NCI-H524 treated with DMSO at 0.1 percent for 48 hours (cell line): Measurements from ENCODE around the gene MARK1.
"Not testable (repeated sequence)": the region's sequence is repeated elsewhere in the genome, so short reads cannot be mapped to it uniquely, and the experiment has no call there.

ENCODE experiments used
- DNase-seq: peaks from one replicate; lab custom pipeline; 2025; lab: John Stamatoyannopoulos, UW

The MARK1 gene

DNA sequence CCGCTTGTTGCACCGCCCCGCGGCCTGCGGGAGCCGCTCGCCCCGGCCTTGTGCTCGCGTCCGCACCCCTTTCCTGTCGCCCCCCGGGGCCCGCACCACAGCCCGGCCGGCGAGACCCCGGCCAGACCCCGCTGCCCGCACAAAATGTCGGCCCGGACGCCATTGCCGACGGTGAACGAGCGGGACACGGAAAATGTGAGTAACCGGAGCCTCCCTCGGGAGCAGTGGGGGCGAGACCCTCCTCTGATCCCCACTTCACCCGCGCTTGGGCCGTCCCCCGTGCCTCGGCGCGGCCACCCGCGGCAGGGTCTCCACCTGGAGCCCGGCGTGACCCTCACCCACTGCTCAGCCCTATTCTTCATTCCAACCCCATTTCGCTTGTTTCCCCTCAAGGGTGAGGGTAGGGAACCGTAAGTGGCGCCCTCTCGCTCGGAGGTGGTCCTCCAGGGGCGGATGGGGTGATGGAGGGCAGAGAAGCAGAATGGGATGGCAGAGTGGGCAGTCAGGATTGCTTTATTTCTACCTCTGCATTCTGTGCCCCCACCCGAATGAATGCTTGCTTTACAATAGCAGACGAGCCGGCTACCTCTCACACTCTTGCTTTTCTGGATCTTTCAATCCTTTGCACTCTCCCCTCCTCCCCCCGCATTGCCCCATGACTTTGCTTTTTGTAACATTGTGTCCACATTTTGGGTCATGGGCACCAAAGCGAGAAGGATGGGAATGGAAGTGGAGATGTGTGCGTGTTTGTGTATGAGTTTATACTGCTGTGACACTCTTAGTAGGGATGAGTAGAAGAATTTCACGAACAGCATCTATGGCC is 954 bp downstream of the MARK1 start:
- no peak for DNase-seq

DNA sequence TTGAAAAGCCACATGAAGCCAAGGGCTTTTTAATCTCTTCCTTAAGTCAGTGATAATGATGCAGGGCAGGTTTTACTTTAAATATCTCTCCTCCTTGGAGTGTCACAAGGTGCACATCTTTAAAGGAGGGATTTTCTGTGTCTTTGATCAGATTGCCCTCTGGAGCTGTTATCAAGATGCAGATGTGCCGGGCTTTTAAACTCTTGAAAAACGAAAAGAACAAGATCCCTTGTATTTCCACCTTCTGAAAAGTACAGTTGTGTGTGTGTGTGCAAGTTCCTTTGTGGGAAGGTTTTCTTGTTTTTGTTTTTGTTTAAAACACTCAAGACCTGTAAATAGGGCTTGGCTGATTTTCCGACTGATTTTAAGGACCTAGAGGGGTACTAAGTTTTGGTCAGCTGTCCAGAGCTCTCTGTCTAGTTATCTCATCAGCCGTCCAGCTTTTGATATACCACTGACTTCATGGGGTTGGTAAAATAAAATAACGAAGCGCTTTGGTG is 1.6 kb downstream of the MARK1 start:
- no peak for DNase-seq

DNA sequence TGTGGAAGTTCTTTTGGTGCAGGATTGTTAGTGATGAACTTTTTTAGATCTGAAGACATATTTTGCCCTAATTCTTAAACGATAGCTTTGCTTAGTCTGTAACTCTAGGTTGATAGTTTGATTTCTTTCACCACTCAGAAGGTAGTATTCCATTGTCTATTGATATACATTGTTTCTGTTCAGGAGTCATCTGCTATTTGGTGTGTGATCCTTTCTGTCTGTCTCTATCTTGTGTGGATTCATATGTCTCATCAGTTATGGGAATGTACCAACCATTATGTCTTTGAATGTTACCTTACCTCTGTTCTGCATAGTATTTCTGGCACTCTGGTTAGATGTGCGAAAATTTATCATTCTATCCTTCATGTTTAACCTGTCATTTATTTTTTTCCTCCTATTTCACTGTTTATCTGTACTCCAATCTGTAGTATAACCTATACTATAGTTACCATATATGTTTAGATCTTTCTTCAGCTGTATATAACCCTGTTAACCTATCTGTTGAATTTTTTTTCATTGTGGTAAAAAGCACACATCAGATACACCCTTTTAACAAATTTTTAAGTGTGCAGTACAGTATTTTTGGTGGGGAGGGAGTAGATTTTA is 5.7 kb downstream of the MARK1 start:
- no peak for DNase-seq

DNA sequence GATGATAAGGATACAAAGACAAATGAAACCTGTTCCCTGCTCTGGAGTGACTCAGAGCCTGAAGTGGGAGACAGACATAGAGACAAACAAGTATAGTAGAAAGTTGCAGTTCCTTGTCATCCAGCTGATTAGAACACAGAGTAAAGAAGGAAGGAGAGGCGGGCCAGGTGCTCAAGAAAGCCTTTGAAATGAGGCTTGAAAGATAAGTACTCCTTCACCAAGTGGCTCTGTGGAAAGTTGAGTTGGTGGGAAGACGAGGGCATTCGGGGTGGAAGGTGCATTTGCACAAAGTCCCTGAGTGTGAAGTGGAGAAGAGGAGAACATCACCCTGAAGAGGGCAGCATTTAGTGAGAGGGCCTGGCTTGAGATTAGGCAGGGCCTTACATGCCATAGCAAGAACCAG is 17.0 kb downstream of the MARK1 start:
- DNase-seq, result no peak

DNA sequence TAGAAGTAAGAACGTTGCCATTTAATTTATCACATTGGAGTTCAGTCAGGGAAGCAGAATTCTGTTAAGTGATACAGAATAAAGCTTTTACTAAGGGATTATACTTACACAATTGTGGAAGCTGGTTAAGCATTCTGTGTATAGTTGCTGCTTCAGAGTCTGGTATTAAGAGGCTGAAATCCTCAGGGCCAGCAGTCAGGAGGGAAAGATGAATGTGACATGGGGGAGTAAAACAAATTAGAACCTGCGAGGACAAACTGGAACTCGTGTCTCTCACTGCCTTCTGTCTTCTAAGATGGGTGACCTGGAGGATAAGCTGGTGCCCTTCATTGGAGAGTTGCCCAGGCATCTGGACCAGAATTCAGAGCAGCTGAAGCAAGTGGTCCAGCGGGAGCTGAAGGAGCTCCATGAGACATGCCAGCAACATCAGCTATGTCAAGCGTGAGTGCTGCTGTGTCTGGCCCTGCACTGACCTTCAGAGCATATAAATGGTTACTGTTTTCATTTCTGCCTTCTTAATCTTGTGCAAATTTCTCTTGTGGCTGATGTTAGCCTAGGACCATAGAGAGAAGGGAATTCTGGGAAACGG is 23.0 kb downstream of the MARK1 start:
- DNase-seq, result peak; percentile 26

DNA sequence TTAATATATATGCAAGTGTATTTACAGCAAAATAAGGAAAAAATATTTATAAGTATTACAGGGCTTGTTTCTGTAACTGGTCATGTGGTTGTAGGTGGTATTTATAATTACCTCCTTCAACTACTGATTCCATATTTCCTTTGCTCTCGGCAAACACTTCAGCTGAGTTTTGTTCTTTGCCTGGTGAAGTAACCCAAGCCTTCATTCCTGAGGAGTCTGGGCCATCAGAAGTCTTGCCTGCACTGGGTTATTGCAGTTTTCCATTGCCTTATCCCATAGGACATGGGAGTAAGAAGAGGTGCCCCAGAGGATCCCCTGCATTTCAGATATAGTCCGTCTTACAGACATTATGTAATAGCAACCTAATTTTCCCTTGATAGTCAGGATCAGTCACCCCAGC is 23.8 kb downstream of the MARK1 start:
- no peak for DNase-seq

DNA sequence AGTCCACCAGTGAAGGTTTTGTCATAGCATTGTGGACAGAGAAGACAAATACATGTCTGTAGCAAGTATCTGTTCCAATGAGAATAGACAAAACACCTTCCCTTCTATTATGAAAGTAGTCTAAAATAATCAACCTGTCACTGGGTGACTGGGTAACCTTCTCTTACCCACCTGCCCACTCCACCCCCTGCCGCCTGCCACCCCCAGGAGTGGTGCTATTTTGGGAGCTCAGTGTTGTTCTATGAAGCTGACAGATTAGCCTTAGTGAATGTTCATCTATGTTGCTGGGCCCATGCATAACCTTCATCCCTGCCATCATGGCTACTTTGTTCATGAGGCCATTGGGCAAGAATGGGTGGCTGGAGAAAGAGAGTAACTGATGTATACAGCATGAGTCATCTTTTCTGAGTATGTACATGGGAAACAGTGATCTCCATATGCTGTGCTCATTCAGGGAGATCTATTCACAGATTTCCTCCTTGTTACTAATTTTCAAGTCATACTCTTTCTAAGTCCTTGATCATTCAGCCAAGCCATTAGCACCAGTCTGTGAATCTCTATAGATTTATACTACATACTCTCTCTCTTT is 24.8 kb downstream of the MARK1 start:
- DNase-seq, result no peak

DNA sequence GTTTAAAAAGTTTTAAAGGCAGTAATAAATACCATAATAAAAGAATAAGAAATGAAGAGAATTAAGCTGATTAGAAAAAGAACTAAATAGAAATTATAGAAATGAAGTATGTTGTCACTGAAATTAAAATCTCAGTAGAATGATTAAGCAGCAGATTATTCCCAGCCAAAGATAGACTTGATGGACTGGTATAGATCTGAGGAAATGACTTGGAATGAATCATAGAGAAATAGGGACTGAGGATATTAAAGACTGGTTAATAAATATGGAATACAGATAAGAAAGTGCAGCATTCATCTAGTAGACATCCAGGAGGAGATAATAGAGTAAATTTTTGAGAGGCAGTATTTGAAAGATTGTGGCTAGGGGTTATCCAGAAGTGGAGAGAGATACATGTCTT is 28.7 kb downstream of the MARK1 start:
- no peak for DNase-seq

DNA sequence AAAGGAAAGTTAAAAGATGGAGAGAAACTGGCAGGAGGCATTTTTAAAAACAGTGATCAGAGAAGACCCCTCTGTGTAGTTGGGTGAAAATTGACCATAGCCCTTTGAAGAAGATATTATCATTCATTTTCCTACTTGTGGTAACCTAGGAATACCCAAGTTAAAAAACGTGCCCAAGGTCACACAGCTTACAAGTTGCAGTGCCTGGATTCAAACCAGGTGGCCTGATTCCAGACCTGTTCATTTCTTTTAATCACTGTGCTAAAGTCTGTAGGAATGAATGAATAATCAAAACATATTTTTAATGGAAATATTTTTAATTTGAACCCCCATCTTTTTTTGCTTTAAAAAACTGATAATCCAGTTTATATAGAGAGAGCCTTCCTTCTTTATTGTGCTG is 35.6 kb downstream of the MARK1 start:
- no peak for DNase-seq

DNA sequence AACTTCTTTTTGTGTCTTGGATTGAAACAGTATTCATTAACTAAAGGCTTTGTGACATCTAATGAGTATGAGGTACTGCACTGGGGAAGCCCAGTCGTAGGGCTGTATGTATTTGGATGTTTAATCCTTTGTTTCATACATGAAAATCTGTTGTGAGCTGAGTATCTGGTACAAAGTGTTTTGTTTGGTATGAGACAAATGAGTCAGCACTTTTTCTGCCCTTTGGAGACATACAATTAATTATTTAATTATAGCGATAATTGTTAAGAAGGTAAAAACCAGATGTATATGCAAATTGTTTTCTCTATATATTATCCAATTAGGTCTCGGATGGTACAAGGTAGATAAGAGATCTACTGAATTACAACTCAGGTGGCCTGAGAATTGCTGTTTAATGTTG is 36.3 kb downstream of the MARK1 start:
- no peak for DNase-seq

DNA sequence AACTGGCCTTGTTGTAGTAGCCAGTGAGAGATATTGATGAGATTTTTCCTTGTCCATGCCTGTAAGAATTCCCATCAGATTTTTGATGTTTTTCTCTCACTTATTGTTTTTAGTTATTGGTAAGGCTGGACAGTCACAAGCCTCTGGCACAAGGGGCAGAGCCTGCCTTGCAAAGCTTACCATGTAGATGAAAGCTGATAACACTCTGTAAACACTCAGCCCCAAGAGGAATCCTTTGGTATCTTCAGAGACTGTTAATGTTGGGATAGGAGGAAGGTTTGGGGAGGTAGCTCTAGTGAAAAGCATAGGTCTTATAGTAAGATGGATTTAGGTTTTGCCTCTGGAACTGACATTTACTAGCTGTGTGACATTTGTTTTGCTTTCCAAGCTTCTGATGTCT is 37.7 kb downstream of the MARK1 start:
- no peak for DNase-seq

DNA sequence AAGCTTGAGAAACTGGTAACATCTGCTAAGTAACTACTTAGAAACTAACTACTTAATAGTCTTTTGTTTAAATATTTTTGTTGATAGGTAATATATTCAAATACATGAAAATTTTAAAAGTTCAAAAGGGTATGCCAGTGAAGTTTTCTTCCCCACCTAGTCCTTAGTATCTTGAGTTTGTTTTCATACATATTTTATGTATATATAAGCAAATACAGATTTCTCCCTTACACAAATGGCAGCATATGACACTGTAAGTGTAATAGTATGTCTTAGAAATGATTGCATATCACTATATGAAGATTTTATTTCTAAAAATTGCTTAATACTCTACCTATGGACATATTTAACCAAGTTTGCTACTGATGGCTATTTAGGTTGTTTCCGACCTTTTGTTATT is 38.9 kb downstream of the MARK1 start:
- no peak for DNase-seq

DNA sequence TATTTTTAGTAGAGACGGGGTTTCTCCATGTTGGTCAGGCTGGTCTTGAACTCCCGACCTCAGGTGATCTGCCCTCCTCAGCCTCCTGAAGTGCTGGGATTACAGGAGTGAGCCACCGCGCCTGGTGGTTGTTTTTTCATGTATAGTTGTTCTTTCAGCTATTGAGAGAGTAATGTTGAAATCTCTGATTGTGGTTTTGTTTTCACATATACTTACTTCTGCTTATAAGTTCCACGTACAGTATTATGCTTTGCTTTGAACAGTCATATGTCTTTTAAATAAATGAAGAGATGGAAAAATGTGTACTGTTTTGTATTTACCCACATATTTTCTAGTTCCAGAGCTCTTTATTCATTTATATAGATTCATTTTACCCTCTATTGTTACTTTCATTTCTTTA is 44.5 kb downstream of the MARK1 start:
- DNase-seq, result no peak

DNA sequence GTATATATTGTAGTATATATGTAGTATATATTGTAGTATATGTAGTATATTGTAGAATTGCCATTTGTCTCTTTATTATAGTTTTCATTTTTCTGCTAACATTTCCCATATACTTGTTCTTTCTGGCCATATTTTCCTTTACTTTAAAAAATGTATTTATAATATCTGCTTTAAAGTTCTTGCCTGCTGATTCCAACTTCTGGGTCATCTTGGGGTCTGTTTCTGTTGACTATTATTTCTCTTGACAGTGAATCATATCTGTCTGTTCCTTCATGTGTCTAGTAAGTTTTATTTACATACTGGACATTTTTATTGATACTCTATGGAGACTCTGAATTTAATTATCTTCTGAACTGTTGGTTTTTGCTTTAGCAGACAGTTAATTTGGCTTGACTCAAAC is 45.9 kb downstream of the MARK1 start:
- DNase-seq, result no peak

DNA sequence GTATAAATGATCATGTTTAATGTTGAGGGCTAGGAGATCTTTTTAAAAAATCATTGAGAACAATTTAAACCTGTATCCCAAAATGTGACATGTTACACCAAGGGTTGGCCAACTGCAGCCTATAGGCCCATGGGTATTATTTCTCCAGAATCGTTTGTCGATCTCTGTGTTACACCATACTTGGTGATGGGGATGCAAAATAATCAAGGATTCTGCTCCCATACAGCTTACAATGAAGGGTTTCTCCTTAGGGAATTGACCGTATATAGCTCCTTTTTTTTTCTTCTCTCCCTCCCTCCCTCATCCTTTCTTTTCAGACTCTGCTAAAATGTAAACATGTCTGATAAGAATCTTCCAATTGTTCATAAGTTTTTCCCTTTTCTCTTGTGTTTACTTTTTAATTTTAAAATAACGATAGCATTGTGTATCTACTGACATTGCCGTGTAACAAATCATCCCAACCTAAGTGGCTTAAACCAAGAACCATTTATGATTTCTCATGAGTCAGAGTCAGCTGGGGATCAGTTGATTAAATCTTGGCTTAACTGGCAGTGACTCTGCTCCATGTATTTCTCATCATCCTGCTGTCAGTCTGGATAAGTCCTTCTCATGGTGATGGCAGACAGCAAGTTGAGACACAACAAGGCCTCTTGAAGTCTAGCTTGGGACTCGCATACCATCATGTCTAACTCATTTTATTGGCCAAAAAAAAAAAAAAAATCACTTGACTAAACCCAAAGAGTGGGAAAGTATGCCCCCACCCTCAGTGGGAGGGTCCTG is 48.0 kb downstream of the MARK1 start:
- DNase-seq, result no peak

DNA sequence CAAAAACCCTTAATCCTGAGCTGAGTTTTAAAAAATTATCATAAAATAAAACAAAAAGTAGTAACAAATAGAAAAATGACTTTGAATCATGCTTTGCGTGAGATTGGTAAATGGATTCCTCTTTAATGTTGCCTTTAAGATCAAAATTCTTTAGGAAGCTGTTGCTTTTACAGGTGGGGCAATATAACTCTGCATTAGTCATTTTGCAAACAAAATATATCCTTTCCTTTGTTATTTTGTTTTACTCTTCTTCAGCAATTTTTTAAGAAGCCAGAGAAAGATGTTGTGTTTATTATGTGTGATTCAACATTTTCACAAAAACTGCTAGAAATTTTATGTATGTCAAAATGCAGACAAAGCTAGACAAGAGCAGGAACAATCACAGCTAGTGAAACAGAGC is 50.0 kb downstream of the MARK1 start:
- DNase-seq, result no peak

DNA sequence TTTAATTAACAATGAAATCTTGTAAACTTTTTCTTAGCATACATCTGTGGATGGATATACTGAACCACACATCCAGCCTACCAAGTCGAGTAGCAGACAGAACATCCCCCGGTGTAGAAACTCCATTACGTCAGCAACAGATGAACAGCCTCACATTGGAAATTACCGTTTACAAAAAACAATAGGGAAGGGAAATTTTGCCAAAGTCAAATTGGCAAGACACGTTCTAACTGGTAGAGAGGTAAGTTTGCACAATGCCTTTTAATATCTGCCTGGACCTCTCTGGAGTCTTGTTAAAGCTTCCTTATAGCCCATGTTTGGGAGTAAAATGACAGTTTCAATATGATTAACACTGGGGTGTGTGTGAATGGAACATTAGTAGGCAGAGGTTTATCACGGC is 51.4 kb downstream of the MARK1 start:
- no peak for DNase-seq

DNA sequence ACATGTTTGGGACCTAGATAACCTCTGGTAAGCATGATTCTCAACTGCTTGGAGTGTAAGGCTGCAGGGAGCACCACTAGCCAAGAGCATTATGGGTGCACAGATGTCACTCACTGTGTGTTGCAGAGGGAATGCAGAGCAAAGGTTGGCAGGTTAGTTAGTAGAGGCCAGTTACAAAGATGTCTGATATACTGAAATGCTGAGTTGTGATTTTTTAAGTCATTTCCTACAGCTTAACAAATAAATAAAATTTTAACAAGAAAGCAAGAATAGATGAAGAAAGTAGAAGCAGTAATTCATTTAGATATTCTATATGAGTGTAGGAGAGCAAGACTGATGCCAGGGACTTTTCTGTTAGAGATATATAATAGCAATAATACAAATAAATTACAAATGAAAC is 64.8 kb downstream of the MARK1 start:
- no peak for DNase-seq

DNA sequence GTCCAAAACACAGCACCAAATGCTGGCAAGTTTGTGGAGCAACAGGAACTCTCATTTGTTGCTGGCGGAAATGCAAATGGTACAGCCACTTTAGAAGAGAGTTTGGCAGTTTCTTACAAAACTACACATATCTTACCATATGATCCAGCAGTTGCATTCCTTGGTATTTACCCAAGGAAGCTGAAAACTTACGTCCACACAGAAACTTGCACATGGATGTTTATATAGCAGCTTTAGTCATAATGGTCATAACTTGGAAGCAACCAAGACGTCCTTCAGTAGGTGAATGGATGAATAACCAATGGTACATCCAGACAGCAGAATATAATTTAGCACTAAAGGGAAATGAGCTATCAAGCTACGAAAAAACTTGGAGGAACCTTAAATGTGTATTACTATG is 66.4 kb downstream of the MARK1 start:
- DNase-seq, result no peak

DNA sequence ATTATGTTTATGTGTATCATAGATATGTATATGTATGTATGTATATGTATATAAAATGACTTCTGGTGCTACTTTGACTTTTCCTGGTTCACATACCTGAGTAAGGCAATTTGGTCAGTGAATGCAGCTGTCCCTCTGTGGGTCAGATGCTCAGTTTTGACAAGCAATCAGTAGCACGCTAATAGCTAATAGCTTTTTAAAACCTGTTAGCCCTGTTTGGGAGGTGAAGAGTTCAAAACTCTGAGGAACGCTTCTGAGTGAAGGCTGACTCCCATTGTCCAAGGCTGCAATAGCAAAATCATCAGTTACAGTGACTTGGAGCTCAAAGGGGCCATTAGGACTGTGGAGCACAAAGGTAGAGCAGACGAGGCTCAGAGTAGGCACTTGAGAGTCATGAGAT is 67.2 kb downstream of the MARK1 start:
- no peak for DNase-seq

DNA sequence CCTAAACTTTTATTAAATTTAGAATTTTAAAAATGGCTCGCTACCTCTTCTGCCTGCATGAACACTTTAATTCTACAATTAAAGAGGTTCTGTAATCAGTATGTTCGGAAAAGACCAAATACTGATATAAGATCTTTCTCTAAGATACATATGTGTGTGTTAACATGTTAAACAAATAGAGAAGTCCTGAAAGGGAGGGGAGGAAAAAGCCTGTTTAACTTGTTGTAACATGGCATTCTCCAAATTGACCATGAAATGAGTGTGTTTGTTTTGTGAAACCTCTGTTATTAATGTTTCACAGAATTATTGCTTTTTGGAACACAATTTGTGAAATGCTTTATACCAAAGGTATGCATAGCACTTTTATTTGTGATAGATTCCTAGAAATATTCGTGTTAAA is 77.0 kb downstream of the MARK1 start:
- DNase-seq, result no peak

DNA sequence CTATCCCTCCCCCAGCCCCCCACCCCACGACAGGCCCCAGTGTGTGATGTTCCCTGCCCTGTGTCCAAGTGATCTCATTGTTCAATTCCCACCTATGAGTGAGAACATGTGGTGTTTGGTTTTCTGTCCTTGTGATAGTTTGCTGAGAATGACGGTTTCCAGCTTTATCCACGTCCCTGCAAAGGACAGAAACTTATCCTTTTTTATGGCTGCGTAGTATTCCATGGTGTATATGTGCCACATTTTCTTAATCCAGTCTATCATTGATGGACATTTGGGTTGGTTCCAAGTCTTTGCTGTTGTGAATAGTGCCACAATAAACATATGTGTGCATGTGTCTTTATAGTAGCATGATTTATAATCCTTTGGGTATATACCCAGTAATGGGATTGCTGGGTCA is 77.7 kb downstream of the MARK1 start:
- DNase-seq, result not testable (repeated sequence)
